HG02642 (cell line): ENCODE data around the gene TRIP4.
A peak's percentile ranks its signal among the peaks of the same experiment; 100 is the strongest.

Source experiments
- ATAC-seq: cut with Tn5 transposase; IDR thresholded peaks from one replicate; pipeline ENCODE4 v1.9.1; 2021; ENCODE audit warnings: mild to moderate bottlenecking; ENCODE audit not compliant: unreplicated experiment, poor library complexity

The TRIP4 gene

GRCh38 chr15:64443747-64444621 is 56.3 kb downstream of the TRIP4 start:
- peak; percentile 50 for ATAC-seq

GRCh38 chr15:64444836-64445235 is 57.2 kb downstream of the TRIP4 start:
- no peak for ATAC-seq

GRCh38 chr15:64447536-64448315 is 60.1 kb downstream of the TRIP4 start:
- ATAC-seq: no peak

GRCh38 chr15:64452988-64453688 is 65.5 kb downstream of the TRIP4 start:
- ATAC-seq: no peak

- ATAC-seq: no peak
These were observed 66.0 kb downstream of the TRIP4 start for GRCh38 chr15:64453689-64454037.

- ATAC-seq: no peak
These were observed 66.6 kb downstream of the TRIP4 start for GRCh38 chr15:64454282-64454681.

GRCh38 chr15:64455961-64456371 is 68.3 kb downstream of the TRIP4 start:
- ATAC-seq: no peak

- ATAC-seq: no peak
These were observed 69.0 kb downstream of the TRIP4 start for GRCh38 chr15:64456634-64457108.

- no peak for ATAC-seq
These were observed 71.6 kb downstream of the TRIP4 start for GRCh38 chr15:64459066-64459781.

- ATAC-seq: peak; percentile 65
These were observed 72.6 kb downstream of the TRIP4 start, which contains the start of gene ZNF609 for GRCh38 chr15:64460206-64460723. Gene ZNF609, plus strand, starts transcription at chr15:64460578. Its CDS starts 38,842 bp downstream, at chr15:64499420.

- ATAC-seq: peak; percentile 27
These were observed 73.4 kb downstream of the TRIP4 start for GRCh38 chr15:64460724-64461720.

GRCh38 chr15:64461721-64462162 is 74.1 kb downstream of the TRIP4 start:
- ATAC-seq: no peak

GRCh38 chr15:64462492-64462891 is 74.9 kb downstream of the TRIP4 start:
- no peak for ATAC-seq

- no peak for ATAC-seq
These were observed 76.8 kb downstream of the TRIP4 start for GRCh38 chr15:64464276-64465005.

GRCh38 chr15:64466408-64467141 is 78.9 kb downstream of the TRIP4 start:
- ATAC-seq: no peak

- no peak for ATAC-seq
These were observed 84.5 kb downstream of the TRIP4 start for GRCh38 chr15:64472161-64472560.

GRCh38 chr15:64474846-64475245 is 87.2 kb downstream of the TRIP4 start:
- ATAC-seq: no peak
